Measurements from ENCODE around the gene SIPA1L3.

SIPA1L3 gene

DNA sequence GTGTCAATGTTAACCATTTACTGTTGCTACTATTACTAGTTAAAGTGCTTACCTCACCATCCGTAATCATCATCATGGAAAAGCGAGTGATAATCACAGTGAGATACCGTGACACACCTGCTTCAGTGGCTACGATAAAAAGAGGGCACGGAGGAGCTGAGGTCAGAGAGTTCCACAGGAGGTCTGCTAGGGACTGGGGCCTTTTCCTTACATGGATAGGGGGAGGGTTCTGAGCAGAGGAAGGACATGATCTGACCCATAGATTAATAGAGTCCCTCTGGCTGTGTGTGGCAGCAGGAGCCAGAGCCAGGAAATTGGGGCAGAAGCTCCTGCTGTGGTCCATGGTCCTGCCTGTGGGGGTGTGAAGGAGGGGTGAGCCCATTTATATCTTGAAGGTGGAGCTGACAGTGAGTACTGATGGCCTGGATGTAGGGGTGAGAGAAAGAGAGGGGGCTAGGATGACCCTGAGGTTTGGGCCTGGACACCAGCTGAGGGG, 136.7 kb downstream of the SIPA1L3 start:
- no peak overlapping the region for H3K4me3 ChIP-seq (ENCODE audit: low read length)
- DNase-seq (ENCODE audit: low read depth): no peak
- TF ChIP-seq, protein P1, sequence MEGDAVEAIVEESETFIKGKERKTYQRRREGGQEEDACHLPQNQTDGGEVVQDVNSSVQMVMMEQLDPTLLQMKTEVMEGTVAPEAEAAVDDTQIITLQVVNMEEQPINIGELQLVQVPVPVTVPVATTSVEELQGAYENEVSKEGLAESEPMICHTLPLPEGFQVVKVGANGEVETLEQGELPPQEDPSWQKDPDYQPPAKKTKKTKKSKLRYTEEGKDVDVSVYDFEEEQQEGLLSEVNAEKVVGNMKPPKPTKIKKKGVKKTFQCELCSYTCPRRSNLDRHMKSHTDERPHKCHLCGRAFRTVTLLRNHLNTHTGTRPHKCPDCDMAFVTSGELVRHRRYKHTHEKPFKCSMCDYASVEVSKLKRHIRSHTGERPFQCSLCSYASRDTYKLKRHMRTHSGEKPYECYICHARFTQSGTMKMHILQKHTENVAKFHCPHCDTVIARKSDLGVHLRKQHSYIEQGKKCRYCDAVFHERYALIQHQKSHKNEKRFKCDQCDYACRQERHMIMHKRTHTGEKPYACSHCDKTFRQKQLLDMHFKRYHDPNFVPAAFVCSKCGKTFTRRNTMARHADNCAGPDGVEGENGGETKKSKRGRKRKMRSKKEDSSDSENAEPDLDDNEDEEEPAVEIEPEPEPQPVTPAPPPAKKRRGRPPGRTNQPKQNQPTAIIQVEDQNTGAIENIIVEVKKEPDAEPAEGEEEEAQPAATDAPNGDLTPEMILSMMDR (conservative IDR thresholded peaks at IDR 0.05; ENCODE audit: low read length): no peak

DNA sequence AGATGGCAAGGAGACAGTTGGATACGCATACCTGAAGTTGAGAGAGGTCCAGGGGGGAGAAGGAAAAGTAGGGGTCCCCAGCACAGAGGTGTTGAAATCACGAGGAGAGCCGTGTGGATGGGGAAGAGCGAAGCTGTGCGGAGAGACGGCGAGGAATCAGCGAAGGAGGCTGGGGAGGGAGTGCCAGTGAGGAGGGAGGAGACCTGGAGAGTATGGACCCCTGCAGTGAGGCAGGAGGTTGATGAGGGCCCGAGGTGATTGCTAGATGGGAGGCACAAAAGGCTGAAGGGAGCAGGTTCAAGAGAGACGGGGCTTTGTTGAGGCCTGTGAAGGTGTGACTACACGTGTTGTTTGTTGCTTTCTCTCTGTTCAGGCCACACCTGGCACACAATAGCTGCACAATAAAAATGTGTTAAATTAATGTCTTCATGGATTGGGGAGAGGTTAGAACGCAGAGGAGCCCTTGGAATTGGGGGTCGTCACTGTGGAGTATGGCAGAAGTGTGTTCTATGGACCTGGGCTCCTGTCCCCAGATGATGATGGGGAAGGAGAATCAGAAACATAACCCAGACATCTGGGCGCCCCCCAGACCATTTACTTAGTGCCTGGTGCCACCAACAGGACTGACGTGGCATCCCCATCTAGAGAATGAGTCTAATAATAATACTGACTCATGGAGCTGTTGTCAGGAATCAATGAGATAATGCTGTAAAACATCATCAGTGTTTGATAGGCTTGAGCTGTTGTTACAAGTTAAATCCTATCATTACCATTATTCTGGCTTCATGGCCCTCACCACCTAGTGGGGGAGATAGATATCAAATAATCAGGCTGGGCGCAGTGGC, 137.5 kb downstream of the SIPA1L3 start:
- no peak for DNase-seq (ENCODE audit: low read depth)
- H3K4me3 ChIP-seq (ENCODE audit: low read length): no peak overlapping the region
- TF ChIP-seq, protein P1 (conservative IDR thresholded peaks at IDR 0.05; ENCODE audit: low read length): no peak; the same call in 1 of the 2 replicates

DNA sequence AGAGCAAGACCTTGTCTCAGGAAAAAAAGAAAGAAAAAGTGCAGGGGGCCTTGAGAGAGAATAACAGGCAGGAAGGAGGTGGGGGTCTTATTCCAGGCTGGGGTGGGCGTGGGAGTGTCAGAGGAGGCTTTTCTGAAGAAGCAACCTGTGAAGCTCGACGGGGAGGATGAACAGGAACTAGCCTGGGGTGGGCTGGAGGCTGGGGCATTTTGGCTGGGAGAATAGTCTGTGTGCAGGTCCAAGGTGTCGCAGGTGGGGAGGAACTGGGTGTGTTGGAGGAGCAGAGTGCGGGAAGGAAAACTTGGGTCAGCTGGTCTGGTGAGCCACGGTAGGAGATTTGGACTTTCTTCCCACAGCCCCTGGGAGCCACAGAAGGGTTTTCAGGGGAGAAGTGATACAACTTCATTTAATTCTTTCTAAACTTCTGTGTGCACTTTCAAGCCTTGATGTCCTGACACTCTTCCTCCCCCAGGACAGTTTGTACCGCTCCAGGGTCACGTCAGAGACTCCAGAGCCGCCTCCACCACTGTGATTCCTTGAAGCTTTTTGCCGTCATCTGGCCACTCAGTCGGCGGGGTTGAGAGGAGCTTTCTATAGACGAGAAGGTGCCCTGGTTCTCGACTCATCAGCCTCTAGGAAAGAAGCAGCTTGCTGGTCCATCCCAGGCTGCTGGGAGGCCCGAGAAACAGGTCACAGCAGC, 138.7 kb downstream of the SIPA1L3 start:
- H3K4me3 ChIP-seq (ENCODE audit: low read length): no peak overlapping the region
- no peak for DNase-seq (ENCODE audit: low read depth)
- TF ChIP-seq, protein P1 (conservative IDR thresholded peaks at IDR 0.05; ENCODE audit: low read length): no peak

DNA sequence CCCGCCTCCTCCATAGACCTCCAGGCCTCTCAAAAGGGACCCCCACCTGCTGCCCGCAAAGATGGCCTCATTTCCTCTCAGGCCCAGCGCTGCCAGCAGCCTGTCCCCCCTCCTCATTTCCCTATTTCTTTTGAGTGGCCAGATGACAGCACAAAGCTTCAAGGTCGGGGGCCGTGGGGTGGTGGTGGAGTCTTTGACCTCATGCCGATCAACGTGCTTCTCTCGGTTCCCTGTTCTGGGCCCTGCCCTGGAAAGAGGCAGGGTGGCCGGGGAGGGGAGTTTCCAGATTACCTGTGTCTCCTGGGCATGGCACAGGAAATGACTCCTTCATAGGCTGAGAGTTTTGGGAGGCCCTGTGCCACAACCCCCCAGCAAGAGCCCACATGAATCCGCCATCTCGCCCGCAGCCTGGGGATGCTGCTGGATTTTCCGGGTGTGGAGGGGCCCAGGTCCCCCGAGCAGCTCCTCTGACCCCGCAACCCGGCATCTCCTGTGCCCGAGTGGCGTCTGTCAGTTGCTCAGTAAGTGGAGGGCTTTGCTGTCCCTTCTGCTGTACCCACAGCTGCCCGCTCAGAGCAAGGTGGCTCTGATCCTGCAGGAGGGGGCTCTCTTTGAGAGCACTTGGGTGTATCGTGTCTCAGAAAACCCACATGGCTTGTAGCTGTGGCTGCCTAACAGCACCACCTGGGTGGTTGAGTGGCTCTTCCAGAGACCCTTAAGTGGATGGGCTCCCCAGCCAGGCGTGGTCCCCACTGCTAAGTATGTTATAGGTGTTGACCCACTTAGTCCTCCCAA, 139.4 kb downstream of the SIPA1L3 start:
- H3K4me3 ChIP-seq (ENCODE audit: low read length): no peak overlapping the region
- DNase-seq (ENCODE audit: low read depth): no peak
- TF ChIP-seq, protein P1 (conservative IDR thresholded peaks at IDR 0.05; ENCODE audit: low read length): no peak

DNA sequence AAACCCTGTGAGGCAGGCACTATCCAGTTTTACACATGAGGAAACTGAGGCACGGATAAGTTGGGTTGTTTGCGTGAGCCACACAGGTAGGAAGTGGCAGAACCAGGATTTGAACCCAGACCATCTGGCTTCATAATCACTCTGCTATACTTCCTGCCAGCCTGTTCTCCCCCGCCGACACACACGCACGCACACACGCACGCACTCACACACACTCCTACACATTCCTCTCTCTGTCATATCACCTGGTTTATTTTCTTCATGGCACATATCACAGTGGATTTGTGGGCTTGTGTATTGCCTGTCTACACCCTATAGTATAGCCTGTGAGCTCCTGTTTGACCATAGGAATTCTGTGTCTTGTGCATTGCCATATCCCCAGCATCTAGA, 140.0 kb downstream of the SIPA1L3 start:
- TF ChIP-seq, protein P1 (conservative IDR thresholded peaks at IDR 0.05; ENCODE audit: low read length): no peak
- H3K4me3 ChIP-seq (ENCODE audit: low read length): no peak overlapping the region
- DNase-seq (ENCODE audit: low read depth): no peak

DNA sequence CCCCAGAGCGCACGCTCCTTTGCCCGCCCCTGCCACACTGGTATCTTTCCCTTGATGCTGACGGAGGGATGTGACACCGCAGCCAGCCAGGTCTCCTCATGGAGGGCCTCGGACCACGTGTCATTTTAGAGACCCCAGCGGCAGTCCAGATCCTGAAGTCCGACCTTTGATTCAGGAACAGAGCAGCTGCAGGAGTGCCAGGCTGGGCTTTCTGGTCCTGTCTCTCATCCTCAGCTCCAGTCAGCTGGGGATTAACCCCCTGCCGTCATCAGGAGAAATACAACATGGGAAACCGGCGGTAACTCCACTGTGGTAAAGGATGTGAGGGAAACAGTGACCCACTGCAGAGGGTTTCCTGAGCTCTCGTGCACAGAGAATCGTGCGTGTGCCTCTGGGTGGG, 140.6 kb downstream of the SIPA1L3 start:
- no peak overlapping the region for H3K4me3 ChIP-seq (ENCODE audit: low read length)
- TF ChIP-seq, protein P1 (conservative IDR thresholded peaks at IDR 0.05; ENCODE audit: low read length): no peak
- no peak for DNase-seq (ENCODE audit: low read depth)

Measured in AG10803 (cell line).